ENCODE measurements around the gene KRT80. TPM values are rescaled to one million over a fixed set of nuclear protein-coding genes. Genes with fewer than 3 reads are reported as not detected.

The KRT80 gene
- total RNA-seq, 1 experiment from 2014 or later = 8.8 TPM

- Histone ChIP-seq H3K9me3 (ENCODE audit: control insufficient read depth in 1 of 2, insufficient read depth in 1 of 2, low read depth in 1 of 2, low read length in 2 of 2) (no peaks in the 10 kb centered on the region), H3K9ac (ENCODE audit: low read length) (no peak overlapping the region), H3K27ac (ENCODE audit: low read depth, low read length) (no peak overlapping the region), H3K79me2 (ENCODE audit: insufficient read depth, low read length) (no peaks in the 10 kb centered on the region), H3K36me3 (ENCODE audit: control insufficient read depth in 1 of 2, insufficient read depth in 2 of 2, low read length in 2 of 2) (no peaks in the 10 kb centered on the region), H3K4me3 (replicated peaks in 1 of 2; ENCODE audit: low read depth in 1 of 2, low read length in 2 of 2) (no peak overlapping the region), H3K4me1 (ENCODE audit: control insufficient read depth in 1 of 2, insufficient read depth in 2 of 2, low read length in 2 of 2) (peaks cover 0 to 3% of the 10 kb centered on the region in 2 experiments; a peak in 2 of 4 replicates), H3K9me2 (ENCODE audit: insufficient read depth) (no peaks in the 10 kb centered on the region), H2AFZ (ENCODE audit: low read depth, low read length, poor library complexity, severe bottlenecking) (no peak overlapping the region), H4K20me1 (ENCODE audit: insufficient read depth) (no peaks in the 10 kb centered on the region), H3K27me3 (ENCODE audit: insufficient read depth, low read length) (no peaks in the 10 kb centered on the region), H3K4me2 (ENCODE audit: low read length) (no peak overlapping the region)
- RAD21 ChIA-PET (ENCODE audit: low non-redundant PET in 1 of 2, low total read pairs in 2 of 2, uncharacterized antibody in 2 of 2, unreplicated experiment in 2 of 2) = no interaction called here
- no peak for TF ChIP-seq EZH2 (IDR thresholded peaks at IDR 0.05)
- no peak for TF ChIP-seq SP1 (IDR thresholded peaks at IDR 0.05; ENCODE audit: low read depth)
- TF ChIP-seq YY1 (IDR thresholded peaks at IDR 0.05; ENCODE audit: extremely low read depth, insufficient replicate concordance, low read depth, low read length) = no peak
- TF ChIP-seq EGR1 (IDR thresholded peaks at IDR 0.05; ENCODE audit: low read depth) = no peak
- TF ChIP-seq ATF3 (IDR thresholded peaks at IDR 0.05) = no peak
- TF ChIP-seq, protein P1, sequence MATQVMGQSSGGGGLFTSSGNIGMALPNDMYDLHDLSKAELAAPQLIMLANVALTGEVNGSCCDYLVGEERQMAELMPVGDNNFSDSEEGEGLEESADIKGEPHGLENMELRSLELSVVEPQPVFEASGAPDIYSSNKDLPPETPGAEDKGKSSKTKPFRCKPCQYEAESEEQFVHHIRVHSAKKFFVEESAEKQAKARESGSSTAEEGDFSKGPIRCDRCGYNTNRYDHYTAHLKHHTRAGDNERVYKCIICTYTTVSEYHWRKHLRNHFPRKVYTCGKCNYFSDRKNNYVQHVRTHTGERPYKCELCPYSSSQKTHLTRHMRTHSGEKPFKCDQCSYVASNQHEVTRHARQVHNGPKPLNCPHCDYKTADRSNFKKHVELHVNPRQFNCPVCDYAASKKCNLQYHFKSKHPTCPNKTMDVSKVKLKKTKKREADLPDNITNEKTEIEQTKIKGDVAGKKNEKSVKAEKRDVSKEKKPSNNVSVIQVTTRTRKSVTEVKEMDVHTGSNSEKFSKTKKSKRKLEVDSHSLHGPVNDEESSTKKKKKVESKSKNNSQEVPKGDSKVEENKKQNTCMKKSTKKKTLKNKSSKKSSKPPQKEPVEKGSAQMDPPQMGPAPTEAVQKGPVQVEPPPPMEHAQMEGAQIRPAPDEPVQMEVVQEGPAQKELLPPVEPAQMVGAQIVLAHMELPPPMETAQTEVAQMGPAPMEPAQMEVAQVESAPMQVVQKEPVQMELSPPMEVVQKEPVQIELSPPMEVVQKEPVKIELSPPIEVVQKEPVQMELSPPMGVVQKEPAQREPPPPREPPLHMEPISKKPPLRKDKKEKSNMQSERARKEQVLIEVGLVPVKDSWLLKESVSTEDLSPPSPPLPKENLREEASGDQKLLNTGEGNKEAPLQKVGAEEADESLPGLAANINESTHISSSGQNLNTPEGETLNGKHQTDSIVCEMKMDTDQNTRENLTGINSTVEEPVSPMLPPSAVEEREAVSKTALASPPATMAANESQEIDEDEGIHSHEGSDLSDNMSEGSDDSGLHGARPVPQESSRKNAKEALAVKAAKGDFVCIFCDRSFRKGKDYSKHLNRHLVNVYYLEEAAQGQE (IDR thresholded peaks at IDR 0.05; ENCODE audit: low read depth) = no peak
- no peak for TF ChIP-seq EZH2phosphoT487 (IDR thresholded peaks at IDR 0.05; ENCODE audit: borderline replicate concordance)
- no peak for DNase-seq (ENCODE audit: low read depth, low spot score)
- intact Hi-C loops (cut with micrococcal nuclease) = no loop called here
- POLR2A ChIA-PET = no interaction called here
- BruUV-seq (replicated peaks) = no TSS peak
- CTCF ChIA-PET = interaction anchor here (1.1 to 3.1 kb wide), 3 partner anchors 8 to 101 kb away, joined by 4 to 13 read pairs (median 10); no protein-coding TSS in a partner anchor
- ATAC-seq = no peak
Observed at GRCh38 chr12:52126605-52127578, 64.9 kb downstream of the KRT80 start.
